ENCODE data around the gene LPO. TPM values are rescaled to one million over a fixed set of nuclear protein-coding genes. Genes with fewer than 3 reads are reported as not detected.

The LPO gene
- polyA plus RNA-seq, 1 donor from 2014 or later = not detected

DNA sequence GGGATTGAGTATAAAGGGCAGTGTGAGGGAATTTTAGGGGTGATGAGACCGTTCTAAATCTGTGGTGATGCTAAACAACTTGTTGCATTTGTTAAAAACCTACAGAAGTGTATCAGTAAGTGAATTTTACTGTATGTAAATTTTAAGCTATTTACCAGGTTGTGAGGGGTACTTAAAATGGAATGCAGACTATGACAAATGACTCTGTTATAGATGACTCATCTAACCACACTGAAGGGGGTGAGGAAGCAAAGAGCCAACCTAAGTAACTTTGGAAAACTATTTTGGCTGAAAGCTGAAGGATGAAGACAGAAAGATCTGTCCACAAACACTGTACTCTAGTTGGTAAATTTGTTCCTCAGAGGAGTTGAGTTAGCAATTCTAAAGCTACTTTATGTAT is 14.1 kb upstream of the LPO start:
- Histone ChIP-seq H3K9ac (ENCODE audit: low read length) (no peak overlapping the region), H3K4me2 (ENCODE audit: low read length) (no peak overlapping the region), H3K9me3 (ENCODE audit: low read length) (no peaks in the 10 kb centered on the region), H3K79me2 (replicated peaks; ENCODE audit: insufficient read depth, low read length) (no peaks in the 10 kb centered on the region), H3K4me3 (ENCODE audit: low read length) (no peak overlapping the region), H4K20me1 (ENCODE audit: insufficient read depth) (no peaks in the 10 kb centered on the region), H3K36me3 (ENCODE audit: insufficient read depth, low read length) (no peaks in the 10 kb centered on the region), H3K27ac (ENCODE audit: low read length) (no peak overlapping the region), H2AFZ (ENCODE audit: low read depth, low read length) (no peak overlapping the region), H3F3A (ENCODE audit: insufficient read depth, low read length, poor library complexity, severe bottlenecking) (no peaks in the 10 kb centered on the region), H3K27me3 (ENCODE audit: insufficient read depth, low read depth, low read length) (no peaks in the 10 kb centered on the region), H3K9me2 (ENCODE audit: insufficient read depth, low read length) (no peaks in the 10 kb centered on the region)
- TF ChIP-seq POLR2AphosphoS5 (IDR thresholded peaks at IDR 0.05) (no peak), MXI1 (conservative IDR thresholded peaks at IDR 0.05; ENCODE audit: poor library complexity, severe bottlenecking) (no peak), SMC3 (conservative IDR thresholded peaks at IDR 0.05; ENCODE audit: poor library complexity) (no peak), RAD21 (conservative IDR thresholded peaks at IDR 0.05) (no peak), TAF1 (IDR thresholded peaks at IDR 0.05; ENCODE audit: low read depth) (no peak), EP300 (conservative IDR thresholded peaks at IDR 0.05; ENCODE audit: poor library complexity, severe bottlenecking) (no peak), CTCF (IDR thresholded peaks at IDR 0.05; ENCODE audit: poor library complexity, severe bottlenecking) (no peak), EZH2 (IDR thresholded peaks at IDR 0.05; ENCODE audit: borderline replicate concordance, insufficient read depth, low read length, poor library complexity, severe bottlenecking) (no peak)
- TF ChIP-seq, protein P1, sequence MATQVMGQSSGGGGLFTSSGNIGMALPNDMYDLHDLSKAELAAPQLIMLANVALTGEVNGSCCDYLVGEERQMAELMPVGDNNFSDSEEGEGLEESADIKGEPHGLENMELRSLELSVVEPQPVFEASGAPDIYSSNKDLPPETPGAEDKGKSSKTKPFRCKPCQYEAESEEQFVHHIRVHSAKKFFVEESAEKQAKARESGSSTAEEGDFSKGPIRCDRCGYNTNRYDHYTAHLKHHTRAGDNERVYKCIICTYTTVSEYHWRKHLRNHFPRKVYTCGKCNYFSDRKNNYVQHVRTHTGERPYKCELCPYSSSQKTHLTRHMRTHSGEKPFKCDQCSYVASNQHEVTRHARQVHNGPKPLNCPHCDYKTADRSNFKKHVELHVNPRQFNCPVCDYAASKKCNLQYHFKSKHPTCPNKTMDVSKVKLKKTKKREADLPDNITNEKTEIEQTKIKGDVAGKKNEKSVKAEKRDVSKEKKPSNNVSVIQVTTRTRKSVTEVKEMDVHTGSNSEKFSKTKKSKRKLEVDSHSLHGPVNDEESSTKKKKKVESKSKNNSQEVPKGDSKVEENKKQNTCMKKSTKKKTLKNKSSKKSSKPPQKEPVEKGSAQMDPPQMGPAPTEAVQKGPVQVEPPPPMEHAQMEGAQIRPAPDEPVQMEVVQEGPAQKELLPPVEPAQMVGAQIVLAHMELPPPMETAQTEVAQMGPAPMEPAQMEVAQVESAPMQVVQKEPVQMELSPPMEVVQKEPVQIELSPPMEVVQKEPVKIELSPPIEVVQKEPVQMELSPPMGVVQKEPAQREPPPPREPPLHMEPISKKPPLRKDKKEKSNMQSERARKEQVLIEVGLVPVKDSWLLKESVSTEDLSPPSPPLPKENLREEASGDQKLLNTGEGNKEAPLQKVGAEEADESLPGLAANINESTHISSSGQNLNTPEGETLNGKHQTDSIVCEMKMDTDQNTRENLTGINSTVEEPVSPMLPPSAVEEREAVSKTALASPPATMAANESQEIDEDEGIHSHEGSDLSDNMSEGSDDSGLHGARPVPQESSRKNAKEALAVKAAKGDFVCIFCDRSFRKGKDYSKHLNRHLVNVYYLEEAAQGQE (IDR thresholded peaks at IDR 0.05; ENCODE audit: borderline replicate concordance) = no peak

DNA sequence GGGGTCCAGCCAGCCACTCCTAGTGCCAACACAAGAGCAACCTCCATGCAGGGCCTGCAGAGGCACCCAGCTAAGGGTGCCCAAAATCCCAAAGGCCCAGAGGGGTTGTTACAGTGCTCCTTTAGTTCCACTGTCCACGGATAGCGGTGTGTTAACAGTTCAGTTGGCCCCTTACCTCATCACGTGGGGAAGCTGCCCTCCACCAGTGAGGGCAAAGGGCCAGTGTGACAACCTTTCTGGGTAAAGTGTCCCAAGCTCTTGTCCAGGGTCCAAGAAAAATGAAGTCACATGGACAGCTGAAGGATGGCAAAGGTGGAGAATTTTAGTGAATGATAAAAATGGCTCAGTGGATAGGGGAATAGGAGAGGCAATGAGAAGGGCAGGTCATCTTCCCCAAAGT is 10.7 kb upstream of the LPO start:
- Histone ChIP-seq H3K79me2 (replicated peaks; ENCODE audit: insufficient read depth, low read length) (no peaks in the 10 kb centered on the region), H3K4me3 (ENCODE audit: low read length) (no peak overlapping the region), H3K9me3 (ENCODE audit: low read length) (no peaks in the 10 kb centered on the region)

More for the DNA sequence above, 10.7 kb upstream of the LPO start:
- H4K20me1 ChIP-seq (ENCODE audit: insufficient read depth) = no peaks in the 10 kb centered on the region
- H2AFZ ChIP-seq (ENCODE audit: low read depth, low read length) = no peak overlapping the region
- H3F3A ChIP-seq (ENCODE audit: insufficient read depth, low read length, poor library complexity, severe bottlenecking) = no peaks in the 10 kb centered on the region
- H3K27me3 ChIP-seq (ENCODE audit: insufficient read depth, low read depth, low read length) = no peaks in the 10 kb centered on the region
- no peak for TF ChIP-seq POLR2AphosphoS5 (IDR thresholded peaks at IDR 0.05)
- TF ChIP-seq CTCF (IDR thresholded peaks at IDR 0.05; ENCODE audit: poor library complexity, severe bottlenecking) = no peak
- TF ChIP-seq TAF1 (IDR thresholded peaks at IDR 0.05; ENCODE audit: low read depth) = no peak
- TF ChIP-seq EP300 (conservative IDR thresholded peaks at IDR 0.05; ENCODE audit: poor library complexity, severe bottlenecking) = no peak
- TF ChIP-seq SMC3 (conservative IDR thresholded peaks at IDR 0.05; ENCODE audit: poor library complexity) = no peak
- TF ChIP-seq RAD21 (conservative IDR thresholded peaks at IDR 0.05) = no peak
- no peak overlapping the region for H3K4me2 ChIP-seq (ENCODE audit: low read length)
- no peak overlapping the region for H3K27ac ChIP-seq (ENCODE audit: low read length)
- no peak overlapping the region for H3K9ac ChIP-seq (ENCODE audit: low read length)
- no peaks in the 10 kb centered on the region for H3K9me2 ChIP-seq (ENCODE audit: insufficient read depth, low read length)
- H3K36me3 ChIP-seq (ENCODE audit: insufficient read depth, low read length) = no peaks in the 10 kb centered on the region
